Measurements from ENCODE around the gene MAPKAPK5. TPM values are rescaled to one million over a fixed set of nuclear protein-coding genes. Genes with fewer than 3 reads are reported as not detected.

The MAPKAPK5 gene
- total RNA-seq (45.7 TPM), polyA plus RNA-seq (ENCODE audit: insufficient read depth, low read depth, low replicate concordance) (20.5 TPM)
- long read RNA-seq, donor 1, full-length matches to known transcripts: 2 of 2 reads
- long read RNA-seq, donor 1, partial matches to known transcripts: 0 of 2 reads
- long read RNA-seq, donor 1, other reads (novel, unspliced or antisense): 0 of 2 reads
- long read RNA-seq, donor 2, partial matches to known transcripts: 0 of 2 reads
- long read RNA-seq, donor 2, other reads (novel, unspliced or antisense): 0 of 2 reads
- long read RNA-seq, donor 3, full-length matches to known transcripts: 4 of 4 reads
- long read RNA-seq, donor 3, partial matches to known transcripts: 0 of 4 reads
- long read RNA-seq, donor 3, other reads (novel, unspliced or antisense): 0 of 4 reads
- long read RNA-seq, donor 4, full-length matches to known transcripts: 4 of 9 reads
- long read RNA-seq, donor 4, partial matches to known transcripts: 5 of 9 reads
- long read RNA-seq, donor 4, other reads (novel, unspliced or antisense): 0 of 9 reads
- long read RNA-seq, donor 5: 0 reads
- long read RNA-seq, donor 6, full-length matches to known transcripts: 2 of 2 reads
- long read RNA-seq, donor 6, partial matches to known transcripts: 0 of 2 reads
- long read RNA-seq, donor 6, other reads (novel, unspliced or antisense): 0 of 2 reads
- long read RNA-seq, donor 7, full-length matches to known transcripts: 15 of 33 reads
- long read RNA-seq, donor 7, partial matches to known transcripts: 1 of 33 reads
- long read RNA-seq, donor 7, other reads (novel, unspliced or antisense): 17 of 33 reads
- long read RNA-seq, donor 8, partial matches to known transcripts: 0 of 2 reads
- long read RNA-seq, donor 8, other reads (novel, unspliced or antisense): 0 of 2 reads
- long read RNA-seq, donor 9, full-length matches to known transcripts: 2 of 2 reads
- long read RNA-seq, donor 9, partial matches to known transcripts: 0 of 2 reads
- long read RNA-seq, donor 9, other reads (novel, unspliced or antisense): 0 of 2 reads
- long read RNA-seq, donor 10, full-length matches to known transcripts: 6 of 11 reads
- long read RNA-seq, donor 10, partial matches to known transcripts: 5 of 11 reads
- long read RNA-seq, donor 10, other reads (novel, unspliced or antisense): 0 of 11 reads

GRCh38 chr12:111841750-111842555 lies at the start of gene MAPKAPK5:
TSS of gene MAPKAPK5 (plus strand) at chr12:111842228. CDS start at chr12:111842734, 506 bp downstream.
- Histone ChIP-seq H3K27me3 (ENCODE audit: control insufficient read depth, insufficient read depth, low read length) (no peaks in the 10 kb centered on the region), H3K36me3 (ENCODE audit: control insufficient read depth in 2 of 3, insufficient read depth in 3 of 3, low read length in 3 of 3) (no peaks in the 10 kb centered on the region), H3K9ac (ENCODE audit: low read length in 3 of 3) (peak within 1 kb of the TSS; percentile 77 to 100 (median 86)), H3K4me3 (ENCODE audit: low read length in 3 of 3) (peak within 1 kb of the TSS; percentile 81 to 100 (median 96)), H3K27ac (ENCODE audit: low read depth in 2 of 2, low read length in 2 of 2) (peak within 1 kb of the TSS; percentile 68 to 97), H3K9me3 (ENCODE audit: control insufficient read depth in 2 of 3, insufficient read depth in 1 of 3, low read length in 3 of 3) (no peaks in the 10 kb centered on the region), H3K4me1 (ENCODE audit: control insufficient read depth in 2 of 3, insufficient read depth in 2 of 3, low read depth in 1 of 3, low read length in 3 of 3) (peaks cover 0 to 26% (median 6%) of the 10 kb centered on the region in 3 donors)
- TF ChIP-seq, protein P1, sequence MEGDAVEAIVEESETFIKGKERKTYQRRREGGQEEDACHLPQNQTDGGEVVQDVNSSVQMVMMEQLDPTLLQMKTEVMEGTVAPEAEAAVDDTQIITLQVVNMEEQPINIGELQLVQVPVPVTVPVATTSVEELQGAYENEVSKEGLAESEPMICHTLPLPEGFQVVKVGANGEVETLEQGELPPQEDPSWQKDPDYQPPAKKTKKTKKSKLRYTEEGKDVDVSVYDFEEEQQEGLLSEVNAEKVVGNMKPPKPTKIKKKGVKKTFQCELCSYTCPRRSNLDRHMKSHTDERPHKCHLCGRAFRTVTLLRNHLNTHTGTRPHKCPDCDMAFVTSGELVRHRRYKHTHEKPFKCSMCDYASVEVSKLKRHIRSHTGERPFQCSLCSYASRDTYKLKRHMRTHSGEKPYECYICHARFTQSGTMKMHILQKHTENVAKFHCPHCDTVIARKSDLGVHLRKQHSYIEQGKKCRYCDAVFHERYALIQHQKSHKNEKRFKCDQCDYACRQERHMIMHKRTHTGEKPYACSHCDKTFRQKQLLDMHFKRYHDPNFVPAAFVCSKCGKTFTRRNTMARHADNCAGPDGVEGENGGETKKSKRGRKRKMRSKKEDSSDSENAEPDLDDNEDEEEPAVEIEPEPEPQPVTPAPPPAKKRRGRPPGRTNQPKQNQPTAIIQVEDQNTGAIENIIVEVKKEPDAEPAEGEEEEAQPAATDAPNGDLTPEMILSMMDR (IDR thresholded peaks at IDR 0.05; ENCODE audit: borderline replicate concordance, extremely low read depth, insufficient read depth): no peak
- intact Hi-C loops (cut with DNase I): no loop called here
- FAIRE-seq (no peak), DNase-seq (peak; percentile 96 to 97 (median 97))

DNA sequence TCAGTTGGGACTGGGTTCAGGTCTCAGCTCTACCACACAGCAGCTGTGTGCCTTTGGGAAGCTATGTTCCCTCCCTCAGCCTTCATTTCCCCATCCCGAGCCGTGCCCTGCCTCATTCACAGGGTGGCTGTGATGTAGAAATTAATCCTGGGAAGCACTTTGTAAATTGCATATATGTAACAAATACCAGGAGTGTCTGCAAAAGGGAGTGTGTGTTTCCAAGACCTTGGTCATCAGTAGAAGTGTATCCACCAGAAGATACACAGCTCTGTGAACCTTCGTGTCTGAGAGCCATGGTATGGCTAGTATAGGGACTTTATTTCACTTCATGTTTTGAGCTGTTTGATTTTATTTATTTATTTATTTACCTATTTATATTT lies 49.2 kb upstream of the MAPKAPK5 start:
- H3K27ac ChIP-seq (ENCODE audit: low read depth in 2 of 2, low read length in 2 of 2): no peak overlapping the region

GRCh38 chr12:111798182-111798581 lies 43.8 kb upstream of the MAPKAPK5 start:
- DNase-seq: no peak
- H3K4me3 ChIP-seq (ENCODE audit: low read length in 3 of 3): no peak overlapping the region
- no peaks in the 10 kb centered on the region for H3K4me1 ChIP-seq (ENCODE audit: control insufficient read depth in 2 of 3, insufficient read depth in 2 of 3, low read depth in 1 of 3, low read length in 3 of 3)
- H3K27ac ChIP-seq (ENCODE audit: low read depth in 2 of 2, low read length in 2 of 2): no peak overlapping the region
- TF ChIP-seq, protein P1 (IDR thresholded peaks at IDR 0.05; ENCODE audit: borderline replicate concordance, extremely low read depth, insufficient read depth): no peak
- no peaks in the 10 kb centered on the region for H3K9me3 ChIP-seq (ENCODE audit: control insufficient read depth in 2 of 3, insufficient read depth in 1 of 3, low read length in 3 of 3)
- intact Hi-C loops (cut with DNase I): no loop called here
- H3K27me3 ChIP-seq (ENCODE audit: control insufficient read depth, insufficient read depth, low read length): no peaks in the 10 kb centered on the region
- FAIRE-seq: no peak
- H3K9ac ChIP-seq (ENCODE audit: low read length in 3 of 3): no peak overlapping the region
- peaks cover 3 to 58% (median 30%) of the 10 kb centered on the region in 3 donors for H3K36me3 ChIP-seq (ENCODE audit: control insufficient read depth in 2 of 3, insufficient read depth in 3 of 3, low read length in 3 of 3)

More for the DNA sequence above, 49.2 kb upstream of the MAPKAPK5 start:
- Histone ChIP-seq H3K27me3 (ENCODE audit: control insufficient read depth, insufficient read depth, low read length) (no peaks in the 10 kb centered on the region), H3K9me3 (ENCODE audit: control insufficient read depth in 2 of 3, insufficient read depth in 1 of 3, low read length in 3 of 3) (no peaks in the 10 kb centered on the region), H3K9ac (ENCODE audit: low read length in 3 of 3) (no peak overlapping the region), H3K4me1 (ENCODE audit: control insufficient read depth in 2 of 3, insufficient read depth in 2 of 3, low read depth in 1 of 3, low read length in 3 of 3) (peaks cover 0 to 22% (median 3%) of the 10 kb centered on the region in 3 donors), H3K36me3 (ENCODE audit: control insufficient read depth in 2 of 3, insufficient read depth in 3 of 3, low read length in 3 of 3) (peaks cover 2 to 53% (median 31%) of the 10 kb centered on the region in 3 donors), H3K4me3 (ENCODE audit: low read length in 3 of 3) (no peak overlapping the region)
- FAIRE-seq (no peak), DNase-seq (no peak)
- intact Hi-C loops (cut with DNase I): no loop called here
- TF ChIP-seq, protein P1 (IDR thresholded peaks at IDR 0.05; ENCODE audit: borderline replicate concordance, extremely low read depth, insufficient read depth): no peak

Measured in kidney (tissue), 22 donors.